GM10266 (cell line): Measurements from ENCODE around the gene PTGIS.

Experiments
- DNase-seq: peaks from one replicate; pipeline ENCODE4 v3.0.0; 2012; ENCODE audit errors: extremely low spot score
- TF ChIP-seq, protein P1 (sequence below): IDR thresholded peaks from 2 replicates; pipeline ENCODE4 v1.5.1; 2012; ENCODE audit warnings: mild to moderate bottlenecking, low read depth; ENCODE audit not compliant: control insufficient read depth, insufficient read depth; ENCODE audit errors: missing control alignments

The PTGIS gene

DNA sequence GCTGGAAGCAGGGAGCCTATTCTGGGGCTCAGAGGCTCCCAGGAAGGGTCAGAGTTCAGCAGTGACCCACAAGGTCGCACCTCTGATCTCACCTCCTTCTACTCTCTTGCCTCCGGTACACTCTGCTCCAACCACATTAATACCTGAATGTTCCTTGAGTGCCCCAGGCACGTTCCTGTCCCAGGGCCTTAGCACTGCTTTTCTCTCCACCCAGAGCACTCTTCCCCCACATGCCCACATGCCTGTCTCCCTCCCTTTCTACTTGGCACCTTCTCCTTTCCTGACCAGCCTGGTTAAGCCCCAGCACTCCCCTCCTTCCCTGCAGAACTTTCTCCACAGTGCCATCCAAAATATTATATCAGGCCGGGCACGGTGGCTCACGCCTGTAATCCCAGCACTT, 98.9 kb downstream of the PTGIS start:
- TF ChIP-seq, protein P1, sequence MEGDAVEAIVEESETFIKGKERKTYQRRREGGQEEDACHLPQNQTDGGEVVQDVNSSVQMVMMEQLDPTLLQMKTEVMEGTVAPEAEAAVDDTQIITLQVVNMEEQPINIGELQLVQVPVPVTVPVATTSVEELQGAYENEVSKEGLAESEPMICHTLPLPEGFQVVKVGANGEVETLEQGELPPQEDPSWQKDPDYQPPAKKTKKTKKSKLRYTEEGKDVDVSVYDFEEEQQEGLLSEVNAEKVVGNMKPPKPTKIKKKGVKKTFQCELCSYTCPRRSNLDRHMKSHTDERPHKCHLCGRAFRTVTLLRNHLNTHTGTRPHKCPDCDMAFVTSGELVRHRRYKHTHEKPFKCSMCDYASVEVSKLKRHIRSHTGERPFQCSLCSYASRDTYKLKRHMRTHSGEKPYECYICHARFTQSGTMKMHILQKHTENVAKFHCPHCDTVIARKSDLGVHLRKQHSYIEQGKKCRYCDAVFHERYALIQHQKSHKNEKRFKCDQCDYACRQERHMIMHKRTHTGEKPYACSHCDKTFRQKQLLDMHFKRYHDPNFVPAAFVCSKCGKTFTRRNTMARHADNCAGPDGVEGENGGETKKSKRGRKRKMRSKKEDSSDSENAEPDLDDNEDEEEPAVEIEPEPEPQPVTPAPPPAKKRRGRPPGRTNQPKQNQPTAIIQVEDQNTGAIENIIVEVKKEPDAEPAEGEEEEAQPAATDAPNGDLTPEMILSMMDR, result no peak
- DNase-seq, result no peak

DNA sequence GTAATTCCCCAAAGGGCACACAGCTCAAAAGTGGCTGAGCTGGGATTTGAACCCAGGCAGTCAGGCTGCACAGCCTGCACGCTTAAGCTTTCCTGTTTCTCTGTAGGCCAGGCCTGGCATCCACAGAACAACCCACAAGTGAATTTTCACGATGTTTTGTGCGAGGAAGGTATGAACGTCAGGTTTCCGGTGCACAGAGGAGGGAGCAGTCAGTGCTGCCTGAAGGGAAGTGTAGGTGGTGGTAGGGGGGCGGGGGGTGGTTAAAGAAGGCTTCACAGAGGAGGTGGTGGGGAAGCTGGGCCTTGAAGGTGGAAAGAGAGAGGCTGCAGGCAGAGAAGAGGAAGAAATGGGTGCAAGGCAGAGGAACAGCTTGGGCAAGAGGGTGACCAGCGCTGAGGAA, 99.5 kb downstream of the PTGIS start:
- TF ChIP-seq, protein P1, result no peak
- no peak for DNase-seq

DNA sequence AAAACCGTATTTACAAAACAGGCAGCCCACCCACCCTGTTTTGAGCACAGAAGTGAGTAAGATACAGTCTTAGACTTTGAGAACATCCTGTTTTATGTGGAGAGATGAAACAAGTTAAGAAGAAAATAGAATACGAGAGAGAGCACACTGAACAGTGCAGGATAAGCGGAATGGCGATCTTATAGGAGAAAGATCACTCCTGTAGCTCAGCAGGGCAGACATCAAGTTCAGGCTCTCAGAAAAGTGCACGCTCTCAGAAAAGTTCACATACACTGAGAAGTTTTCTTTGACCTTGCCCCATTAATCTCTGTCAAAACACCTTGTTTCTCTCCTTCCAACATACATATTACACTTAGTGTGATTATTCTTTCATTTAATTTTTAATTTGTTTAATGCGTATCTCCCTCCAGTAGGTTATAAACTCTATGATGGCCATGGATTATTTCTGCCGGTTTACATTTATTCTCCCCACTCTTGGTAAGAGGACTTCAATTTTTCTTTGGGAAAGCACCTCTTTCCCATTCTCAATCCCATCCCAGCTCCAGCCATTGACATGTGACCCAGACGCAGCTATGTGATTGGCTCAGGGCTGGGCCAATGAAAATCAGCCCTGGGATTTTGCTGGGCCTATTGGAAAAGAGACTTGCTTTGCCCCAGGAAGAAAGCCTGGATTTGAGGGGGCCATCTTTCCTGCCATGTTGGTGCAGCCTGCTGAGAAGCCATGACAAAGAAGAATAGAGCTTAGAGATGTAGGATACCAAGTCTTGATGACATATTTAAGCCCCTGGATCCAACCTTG, 101.6 kb downstream of the PTGIS start:
- DNase-seq, result no peak
- TF ChIP-seq, protein P1, result no peak

DNA sequence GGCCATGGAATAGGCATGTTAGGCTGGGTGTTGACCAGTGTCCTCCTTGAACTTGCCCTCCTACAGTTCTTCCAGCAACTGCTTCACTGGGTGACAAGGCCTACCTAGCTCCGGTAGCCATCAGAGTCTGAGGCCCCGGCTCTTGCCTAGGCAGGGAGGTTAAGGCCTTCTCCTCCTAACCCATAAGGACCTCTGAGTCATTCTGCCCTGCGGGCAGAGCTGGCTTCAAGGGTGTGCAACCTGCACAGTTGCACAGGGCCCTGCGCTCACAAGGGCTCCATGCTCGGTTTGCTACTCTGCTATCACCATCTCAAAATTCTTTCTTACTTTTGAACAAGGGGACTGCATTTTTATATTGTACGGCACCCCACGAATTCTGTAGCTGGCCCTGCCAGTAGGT, 103.4 kb downstream of the PTGIS start:
- TF ChIP-seq, protein P1, result no peak
- DNase-seq, result no peak

DNA sequence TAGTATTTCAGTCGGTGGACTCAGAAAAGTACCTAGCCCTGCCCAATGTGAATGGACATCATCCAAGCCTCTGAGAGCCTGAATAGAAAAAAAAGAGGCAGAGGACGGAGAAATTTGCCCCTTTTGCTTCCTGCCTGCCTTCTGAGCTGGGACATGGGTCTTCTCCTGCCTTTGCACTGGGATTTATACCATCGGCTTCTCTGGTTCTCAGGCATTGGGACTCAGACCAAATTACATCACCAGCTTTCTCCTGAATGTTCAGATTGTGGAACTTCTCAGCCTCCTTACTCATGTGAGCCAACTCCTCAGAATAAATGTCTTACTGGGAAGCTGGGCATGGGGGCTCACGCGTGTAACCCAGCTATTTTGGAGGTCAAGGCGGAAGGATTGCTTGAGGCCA, 105.3 kb downstream of the PTGIS start:
- no peak for DNase-seq
- TF ChIP-seq, protein P1, result no peak

DNA sequence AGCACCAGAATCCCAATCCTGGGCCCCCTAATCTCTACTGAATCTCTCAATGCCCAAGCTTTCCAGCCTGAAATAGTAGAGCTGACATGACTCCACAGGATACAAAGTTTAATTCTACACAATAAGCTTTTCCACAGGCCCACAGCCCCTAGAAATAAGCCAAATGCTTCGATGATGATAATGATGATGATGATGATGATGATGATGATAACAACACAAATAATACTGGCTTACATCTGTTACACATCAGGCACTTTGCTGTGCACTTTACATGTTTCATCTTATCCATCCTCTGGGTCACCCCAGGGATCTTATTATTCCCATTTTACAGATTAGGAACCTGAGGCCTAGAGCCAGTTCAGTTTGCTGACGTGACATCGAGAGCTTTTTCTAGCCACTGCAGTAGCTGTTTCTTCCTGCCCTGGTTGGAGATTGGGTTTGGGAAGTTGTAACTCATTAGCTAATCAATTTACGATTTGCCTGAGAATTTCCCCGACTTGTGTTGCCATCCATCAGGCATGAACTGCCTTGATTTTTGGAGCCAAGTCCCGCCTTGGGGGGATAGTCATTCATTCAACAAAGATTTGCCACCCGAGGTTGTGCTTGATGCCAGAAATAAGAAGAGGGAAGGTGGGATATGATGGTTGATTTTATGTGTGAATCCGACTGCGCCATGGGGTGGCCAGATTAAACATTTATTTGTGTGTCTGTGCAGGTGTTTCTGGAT, 105.9 kb downstream of the PTGIS start:
- no peak for DNase-seq
- TF ChIP-seq, protein P1, result no peak

DNA sequence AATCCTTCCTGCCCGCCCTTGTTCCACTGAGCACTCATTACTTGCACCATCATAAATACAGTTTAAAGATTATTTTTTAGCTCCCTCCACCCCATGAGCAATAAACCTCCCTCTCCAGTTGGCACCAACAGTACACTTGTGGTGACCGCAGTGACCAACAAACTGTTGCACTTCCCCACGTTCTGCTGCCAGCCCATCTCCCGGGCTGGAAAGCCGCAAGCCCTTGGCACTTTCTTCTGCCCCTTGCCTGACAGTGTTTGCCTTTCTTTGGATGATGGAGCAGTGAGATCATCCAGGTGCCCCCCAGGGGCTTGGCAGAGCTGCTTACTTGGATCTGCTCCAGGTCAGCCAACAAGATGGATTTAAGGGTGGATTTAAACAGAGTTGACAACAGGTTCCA, 107.0 kb downstream of the PTGIS start:
- DNase-seq, result no peak
- TF ChIP-seq, protein P1, result no peak
